Endothelial cell (in vitro differentiated cells): ENCODE measurements around the gene TUBB. TPM values are rescaled to one million over a fixed set of nuclear protein-coding genes. Genes with fewer than 3 reads are reported as not detected.
"Not testable (repeated sequence)": the region's sequence is repeated elsewhere in the genome, so short reads cannot be mapped to it uniquely, and the experiment has no call there.

ENCODE experiments used
- DNase-seq: peaks from one replicate; pipeline ENCODE4 v3.0.0; 2021; ENCODE audit warnings: low spot score
- H3K27ac Mint-ChIP-seq: one replicate; pipeline ENCODE4 v1.8.0; 2021; ENCODE audit warnings: mixed read lengths, inconsistent platforms; ENCODE audit not compliant: unreplicated experiment
- H3K27me3 Mint-ChIP-seq: one replicate; pipeline ENCODE4 v1.8.0; 2021; ENCODE audit warnings: mild to moderate bottlenecking, moderate library complexity, mixed read lengths, inconsistent platforms; ENCODE audit not compliant: unreplicated experiment
- H3K36me3 Mint-ChIP-seq: one replicate; pipeline ENCODE4 v1.8.0; 2021; ENCODE audit warnings: mild to moderate bottlenecking, low read depth, mixed read lengths, inconsistent platforms; ENCODE audit not compliant: unreplicated experiment
- H3K4me1 Mint-ChIP-seq: one replicate; pipeline ENCODE4 v1.8.0; 2021; ENCODE audit warnings: mild to moderate bottlenecking, mixed read lengths, inconsistent platforms; ENCODE audit not compliant: unreplicated experiment
- H3K4me3 Mint-ChIP-seq: one replicate; pipeline ENCODE4 v1.8.0; 2021; ENCODE audit warnings: mild to moderate bottlenecking, mixed read lengths, inconsistent platforms; ENCODE audit not compliant: unreplicated experiment
- H3K9me3 Mint-ChIP-seq: one replicate; pipeline ENCODE4 v1.8.0; 2021; ENCODE audit warnings: mixed read lengths, inconsistent platforms; ENCODE audit not compliant: unreplicated experiment
- total RNA-seq: library from RNA; stranded (reverse); fragmentation: NEBNext Ultra II Directional; extraction: Animal tissue kit (Norgen Biotek cat#: 25700); gene quantifications from one replicate; pipeline ENCODE4 v1.2.1, GENCODE V29; 2021; ENCODE audit not compliant: unreplicated experiment
- TF ChIP-seq, protein P1 (sequence below): fragments of 200-600 bp; sonication (generic); IDR thresholded peaks from one replicate; pipeline ENCODE4 v1.5.0; 2021; ENCODE audit warnings: antibody characterized with exemption; ENCODE audit not compliant: unreplicated experiment

The TUBB gene
- total RNA-seq, 1 donor from 2014 or later: 1,094 TPM

DNA sequence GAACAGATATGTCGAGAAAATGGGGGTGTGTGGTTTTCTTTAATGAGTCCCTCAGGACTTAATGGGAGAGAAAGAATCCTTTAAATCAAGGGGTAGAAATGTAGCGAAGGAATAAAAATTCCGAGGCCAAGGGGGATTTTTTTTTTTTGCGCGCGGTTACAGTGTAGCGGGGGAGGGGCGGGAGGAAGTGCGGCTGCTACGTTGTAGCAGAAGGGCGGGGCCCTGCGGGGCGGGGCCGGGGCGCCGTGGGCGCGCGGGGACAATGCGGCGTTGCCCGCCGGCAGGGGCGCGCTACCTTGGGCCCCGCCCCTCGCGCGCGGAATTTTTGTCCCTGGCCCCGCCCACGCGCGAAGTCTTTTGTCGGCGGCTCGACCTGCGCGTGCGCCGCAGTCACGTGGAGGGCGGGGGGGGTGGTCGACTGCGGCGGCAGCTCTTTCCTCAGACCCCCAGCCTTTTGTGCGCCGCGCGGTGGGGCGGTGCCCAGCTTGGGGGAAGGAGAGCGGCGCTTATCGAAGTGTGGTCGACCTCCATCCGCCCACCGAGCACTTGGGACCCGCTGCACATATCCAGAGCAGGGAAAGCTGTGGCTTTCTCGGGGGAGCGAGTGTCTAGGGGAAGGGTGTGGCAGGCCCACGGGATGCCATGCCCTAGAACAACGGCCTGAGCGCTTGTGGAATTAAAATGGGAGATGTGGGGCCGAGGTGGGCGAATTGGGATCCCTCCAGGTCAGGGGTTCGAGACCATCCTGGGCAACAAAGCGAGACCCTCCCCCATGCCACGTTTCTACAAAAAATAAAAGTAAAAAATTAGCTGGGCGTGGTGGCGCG, 1.3 kb downstream of the TUBB start:
- Mint-ChIP-seq H3K27me3 (peaks cover 22% of the 10 kb centered on the region), H3K9me3 (no peaks in the 10 kb centered on the region), H3K36me3 (peaks cover 54% of the 10 kb centered on the region), H3K27ac (peak overlapping the region; percentile 98), H3K4me1 (peaks cover 55% of the 10 kb centered on the region), H3K4me3 (peak overlapping the region; percentile 99)
- TF ChIP-seq, protein P1, sequence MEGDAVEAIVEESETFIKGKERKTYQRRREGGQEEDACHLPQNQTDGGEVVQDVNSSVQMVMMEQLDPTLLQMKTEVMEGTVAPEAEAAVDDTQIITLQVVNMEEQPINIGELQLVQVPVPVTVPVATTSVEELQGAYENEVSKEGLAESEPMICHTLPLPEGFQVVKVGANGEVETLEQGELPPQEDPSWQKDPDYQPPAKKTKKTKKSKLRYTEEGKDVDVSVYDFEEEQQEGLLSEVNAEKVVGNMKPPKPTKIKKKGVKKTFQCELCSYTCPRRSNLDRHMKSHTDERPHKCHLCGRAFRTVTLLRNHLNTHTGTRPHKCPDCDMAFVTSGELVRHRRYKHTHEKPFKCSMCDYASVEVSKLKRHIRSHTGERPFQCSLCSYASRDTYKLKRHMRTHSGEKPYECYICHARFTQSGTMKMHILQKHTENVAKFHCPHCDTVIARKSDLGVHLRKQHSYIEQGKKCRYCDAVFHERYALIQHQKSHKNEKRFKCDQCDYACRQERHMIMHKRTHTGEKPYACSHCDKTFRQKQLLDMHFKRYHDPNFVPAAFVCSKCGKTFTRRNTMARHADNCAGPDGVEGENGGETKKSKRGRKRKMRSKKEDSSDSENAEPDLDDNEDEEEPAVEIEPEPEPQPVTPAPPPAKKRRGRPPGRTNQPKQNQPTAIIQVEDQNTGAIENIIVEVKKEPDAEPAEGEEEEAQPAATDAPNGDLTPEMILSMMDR: peak; percentile 34
- peak; percentile 95 for DNase-seq

DNA sequence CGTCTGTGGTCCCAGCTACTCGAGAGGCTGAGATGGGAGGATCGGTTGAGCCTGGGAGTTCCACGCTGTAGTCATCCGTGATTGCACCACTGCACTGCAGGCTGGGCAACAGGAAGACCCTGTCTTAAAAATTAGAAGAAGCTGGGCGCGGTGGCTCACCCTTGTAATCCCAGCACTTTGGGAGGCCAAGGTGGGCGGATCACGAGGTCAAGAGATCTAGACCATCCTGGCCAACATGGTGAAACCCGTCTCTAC, 1.8 kb downstream of the TUBB start:
- H3K4me3 Mint-ChIP-seq: peak overlapping the region; percentile 99
- H3K27me3 Mint-ChIP-seq: peaks cover 22% of the 10 kb centered on the region
- not testable (repeated sequence) for DNase-seq, H3K9me3 Mint-ChIP-seq
- H3K4me1 Mint-ChIP-seq: peaks cover 51% of the 10 kb centered on the region
- H3K36me3 Mint-ChIP-seq: peaks cover 54% of the 10 kb centered on the region
- peak overlapping the region; percentile 53 for H3K27ac Mint-ChIP-seq

DNA sequence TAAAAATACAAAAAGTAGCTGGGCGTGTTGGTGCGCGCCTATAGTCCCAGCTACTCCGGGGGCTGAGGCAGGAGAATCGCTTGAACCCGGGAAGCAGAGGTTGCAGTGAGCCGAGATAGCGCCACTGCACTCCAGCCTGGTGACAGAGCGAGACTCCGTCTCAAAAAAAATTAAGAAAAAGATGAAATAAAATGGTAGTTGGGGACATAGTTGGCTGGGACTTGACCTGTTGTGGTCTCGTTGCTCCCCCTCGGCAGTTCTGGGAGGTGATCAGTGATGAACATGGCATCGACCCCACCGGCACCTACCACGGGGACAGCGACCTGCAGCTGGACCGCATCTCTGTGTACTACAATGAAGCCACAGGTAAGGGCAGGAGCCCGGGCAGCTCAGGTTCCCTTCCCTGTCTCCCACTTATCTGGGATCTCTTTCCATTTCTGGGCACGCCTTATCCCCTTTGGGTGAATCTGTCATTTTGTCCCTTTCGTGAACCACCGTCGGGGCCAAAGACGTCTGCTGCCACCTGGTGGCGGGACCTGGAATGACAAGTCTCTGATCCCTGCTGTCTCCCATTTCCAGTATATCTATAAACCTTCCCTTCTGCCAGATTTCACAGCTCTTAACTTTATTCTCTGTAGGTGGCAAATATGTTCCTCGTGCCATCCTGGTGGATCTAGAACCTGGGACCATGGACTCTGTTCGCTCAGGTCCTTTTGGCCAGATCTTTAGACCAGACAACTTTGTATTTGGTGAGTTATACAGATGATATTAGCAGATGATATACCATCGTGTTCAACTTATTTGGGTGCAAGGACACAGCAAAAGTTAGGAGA, 2.3 kb downstream of the TUBB start:
- DNase-seq: peak; percentile 80
- Mint-ChIP-seq H3K4me1 (peaks cover 47% of the 10 kb centered on the region), H3K4me3 (peak overlapping the region; percentile 99), H3K9me3 (no peaks in the 10 kb centered on the region), H3K27ac (peak overlapping the region; percentile 53), H3K36me3 (peaks cover 54% of the 10 kb centered on the region), H3K27me3 (peaks cover 22% of the 10 kb centered on the region)
- TF ChIP-seq, protein P1: peak; percentile 99

DNA sequence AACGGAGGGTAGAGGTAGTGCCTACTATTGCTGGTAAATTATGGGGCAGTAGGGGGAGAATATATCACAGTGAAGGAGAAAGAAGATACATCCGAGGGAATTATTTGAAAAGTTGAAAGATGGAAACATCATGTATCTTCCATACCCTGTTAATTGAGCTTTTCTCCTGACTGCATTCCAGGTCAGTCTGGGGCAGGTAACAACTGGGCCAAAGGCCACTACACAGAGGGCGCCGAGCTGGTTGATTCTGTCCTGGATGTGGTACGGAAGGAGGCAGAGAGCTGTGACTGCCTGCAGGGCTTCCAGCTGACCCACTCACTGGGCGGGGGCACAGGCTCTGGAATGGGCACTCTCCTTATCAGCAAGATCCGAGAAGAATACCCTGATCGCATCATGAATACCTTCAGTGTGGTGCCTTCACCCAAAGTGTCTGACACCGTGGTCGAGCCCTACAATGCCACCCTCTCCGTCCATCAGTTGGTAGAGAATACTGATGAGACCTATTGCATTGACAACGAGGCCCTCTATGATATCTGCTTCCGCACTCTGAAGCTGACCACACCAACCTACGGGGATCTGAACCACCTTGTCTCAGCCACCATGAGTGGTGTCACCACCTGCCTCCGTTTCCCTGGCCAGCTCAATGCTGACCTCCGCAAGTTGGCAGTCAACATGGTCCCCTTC, 3.1 kb downstream of the TUBB start:
- Mint-ChIP-seq H3K36me3 (peaks cover 58% of the 10 kb centered on the region), H3K27me3 (peaks cover 24% of the 10 kb centered on the region)

DNA sequence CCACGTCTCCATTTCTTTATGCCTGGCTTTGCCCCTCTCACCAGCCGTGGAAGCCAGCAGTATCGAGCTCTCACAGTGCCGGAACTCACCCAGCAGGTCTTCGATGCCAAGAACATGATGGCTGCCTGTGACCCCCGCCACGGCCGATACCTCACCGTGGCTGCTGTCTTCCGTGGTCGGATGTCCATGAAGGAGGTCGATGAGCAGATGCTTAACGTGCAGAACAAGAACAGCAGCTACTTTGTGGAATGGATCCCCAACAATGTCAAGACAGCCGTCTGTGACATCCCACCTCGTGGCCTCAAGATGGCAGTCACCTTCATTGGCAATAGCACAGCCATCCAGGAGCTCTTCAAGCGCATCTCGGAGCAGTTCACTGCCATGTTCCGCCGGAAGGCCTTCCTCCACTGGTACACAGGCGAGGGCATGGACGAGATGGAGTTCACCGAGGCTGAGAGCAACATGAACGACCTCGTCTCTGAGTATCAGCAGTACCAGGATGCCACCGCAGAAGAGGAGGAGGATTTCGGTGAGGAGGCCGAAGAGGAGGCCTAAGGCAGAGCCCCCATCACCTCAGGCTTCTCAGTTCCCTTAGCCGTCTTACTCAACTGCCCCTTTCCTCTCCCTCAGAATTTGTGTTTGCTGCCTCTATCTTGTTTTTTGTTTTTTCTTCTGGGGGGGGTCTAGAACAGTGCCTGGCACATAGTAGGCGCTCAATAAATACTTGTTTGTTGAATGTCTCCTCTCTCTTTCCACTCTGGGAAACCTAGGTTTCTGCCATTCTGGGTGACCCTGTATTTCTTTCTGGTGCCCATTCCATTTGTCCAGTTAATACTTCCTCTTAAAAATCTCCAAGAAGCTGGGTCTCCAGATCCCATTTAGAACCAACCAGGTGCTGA, 3.9 kb downstream of the TUBB start:
- peak overlapping the region; percentile 49 for H3K27ac Mint-ChIP-seq
- H3K4me3 Mint-ChIP-seq: peak overlapping the region; percentile 99
- H3K4me1 Mint-ChIP-seq: peaks cover 40% of the 10 kb centered on the region
- H3K36me3 Mint-ChIP-seq: peaks cover 58% of the 10 kb centered on the region
- H3K27me3 Mint-ChIP-seq: peaks cover 24% of the 10 kb centered on the region
- DNase-seq, H3K9me3 Mint-ChIP-seq: not testable (repeated sequence)

More for the DNA sequence above, 3.1 kb downstream of the TUBB start:
- DNase-seq, H3K9me3 Mint-ChIP-seq: not testable (repeated sequence)
- peak overlapping the region; percentile 99 for H3K4me3 Mint-ChIP-seq
- H3K4me1 Mint-ChIP-seq: peaks cover 44% of the 10 kb centered on the region
- peak overlapping the region; percentile 49 for H3K27ac Mint-ChIP-seq
